Fibroblast of skin of right biceps (primary cell): ENCODE results near the gene OIT3.

Experiments
- DNase-seq: peaks from one replicate; pipeline ENCODE4 v3.0.0-alpha.2; 2013

The OIT3 gene

GRCh38 chr10:72893136-72893798 is at the start of gene OIT3:
Gene OIT3, plus strand, starts transcription at chr10:72893739. Its CDS starts 60 bp downstream, at chr10:72893799.
- DNase-seq: no peak

GRCh38 chr10:72846238-72846637 is 47.3 kb upstream of the OIT3 start:
- DNase-seq: peak; percentile 75

GRCh38 chr10:72847681-72848080 is 45.9 kb upstream of the OIT3 start:
- DNase-seq: no peak

- no peak for DNase-seq
Observed at GRCh38 chr10:72850861-72851260, 42.7 kb upstream of the OIT3 start.

- DNase-seq: no peak
Observed at GRCh38 chr10:72851509-72851908, 42.0 kb upstream of the OIT3 start.

- no peak for DNase-seq
Observed at GRCh38 chr10:72852508-72852907, 41.0 kb upstream of the OIT3 start.

GRCh38 chr10:72855129-72855528 is 38.4 kb upstream of the OIT3 start:
- no peak for DNase-seq

GRCh38 chr10:72855790-72856189 is 37.7 kb upstream of the OIT3 start:
- DNase-seq: no peak

- DNase-seq: no peak
Observed at GRCh38 chr10:72858067-72858466, 35.5 kb upstream of the OIT3 start.

GRCh38 chr10:72862957-72863356 is 30.6 kb upstream of the OIT3 start:
- no peak for DNase-seq

GRCh38 chr10:72875250-72876055 is 18.1 kb upstream of the OIT3 start:
- DNase-seq: peak; percentile 39

- DNase-seq: no peak
Observed at GRCh38 chr10:72879245-72879644, 14.3 kb upstream of the OIT3 start.

- no peak for DNase-seq
Observed at GRCh38 chr10:72881291-72881690, 12.2 kb upstream of the OIT3 start.

GRCh38 chr10:72883861-72884260 is 9.7 kb upstream of the OIT3 start:
- DNase-seq: peak; percentile 35

- DNase-seq: no peak
Observed at GRCh38 chr10:72885953-72886352, 7.6 kb upstream of the OIT3 start.

- DNase-seq: no peak
Observed at GRCh38 chr10:72886621-72887020, 6.9 kb upstream of the OIT3 start.

- peak; percentile 37 for DNase-seq
Observed at GRCh38 chr10:72887043-72887442, 6.5 kb upstream of the OIT3 start.

GRCh38 chr10:72888151-72888638 is 5.3 kb upstream of the OIT3 start:
- no peak for DNase-seq

- peak; percentile 36 for DNase-seq
Observed at GRCh38 chr10:72889391-72889831, 4.1 kb upstream of the OIT3 start.

- no peak for DNase-seq
Observed at GRCh38 chr10:72890086-72890485, 3.5 kb upstream of the OIT3 start.

- DNase-seq: no peak
Observed at GRCh38 chr10:72895236-72895850, 1.8 kb downstream of the OIT3 start.

- no peak for DNase-seq
Observed at GRCh38 chr10:72898616-72899015, 5.1 kb downstream of the OIT3 start.

GRCh38 chr10:72899545-72899944 is 6.0 kb downstream of the OIT3 start:
- no peak for DNase-seq
